Right ventricle myocardium superior (tissue), 1 donor: ENCODE results near the gene HOXA5. TPM values are rescaled to one million over a fixed set of nuclear protein-coding genes. Genes with fewer than 3 reads are reported as not detected.

Source experiments
- ATAC-seq: fragments of 200-7000 bp; cut with Tn5 transposase; one replicate; pipeline ENCODE4 v1.9.1; 2020; ENCODE audit warnings: mild to moderate bottlenecking; ENCODE audit not compliant: poor library complexity
- DNase-seq: peaks from one replicate; pipeline ENCODE4 v3.0.0-alpha.2; 2020
- intact Hi-C: fragments of 100-400 bp; cut with DNase I; formaldehyde crosslinking; loops from one replicate; pipeline ENCODE4 v1.11.2; 2022
- total RNA-seq: library from RNA; stranded (reverse); fragmentation: NEBNext Ultra II Directional; extraction: Animal tissue kit (Norgen Biotek cat#: 25700); gene quantifications from one replicate; pipeline ENCODE4 v1.2.1, GENCODE V29; 2021
- donor health status: DM: no; HTN: yes; CAD: no; lungs with severe emphysema.

HOXA5 gene
- total RNA-seq, 1 donor from 2014 or later, result 0.62 TPM

- intact Hi-C loops, result no loop called here
- DNase-seq (no peak), ATAC-seq (no peak)
Observed at GRCh38 chr7:27106901-27107240, 36.6 kb downstream of the HOXA5 start.

- no peak for ATAC-seq
- intact Hi-C loops, result no loop called here
- no peak for DNase-seq
Observed at GRCh38 chr7:27106181-27106900, 37.1 kb downstream of the HOXA5 start.

- DNase-seq, result no peak
- intact Hi-C loops, result no loop called here
- no peak for ATAC-seq
Observed at GRCh38 chr7:27105301-27106031, 38.0 kb downstream of the HOXA5 start.

GRCh38 chr7:27104341-27105058 lies 39.0 kb downstream of the HOXA5 start:
- intact Hi-C loops, result no loop called here
- ATAC-seq, result no peak
- DNase-seq, result no peak

- ATAC-seq (no peak), DNase-seq (no peak)
- intact Hi-C loops, result no loop called here
Observed at GRCh38 chr7:27103489-27104226, 39.8 kb downstream of the HOXA5 start.

GRCh38 chr7:27102581-27103442 lies 40.7 kb downstream of the HOXA5 start, which contains the start of gene HOXA2:
TSS of gene HOXA2 (minus strand) at chr7:27102683. CDS start at chr7:27102500, 183 bp downstream.
- DNase-seq (no peak), ATAC-seq (no peak)
- intact Hi-C loops, result no loop called here

GRCh38 chr7:27101957-27102580 lies 41.4 kb downstream of the HOXA5 start:
- no peak for DNase-seq
- no peak for ATAC-seq
- intact Hi-C loops, result no loop called here

GRCh38 chr7:27101171-27101956 lies 42.1 kb downstream of the HOXA5 start:
- no peak for DNase-seq
- intact Hi-C loops, result no loop called here
- ATAC-seq, result no peak

- DNase-seq (no peak), ATAC-seq (no peak)
- intact Hi-C loops, result no loop called here
Observed at GRCh38 chr7:27100694-27101170, 42.7 kb downstream of the HOXA5 start.

- ATAC-seq, result no peak
Observed at GRCh38 chr7:27099453-27100370, 43.8 kb downstream of the HOXA5 start.

GRCh38 chr7:27098578-27099451 lies 44.7 kb downstream of the HOXA5 start:
- DNase-seq (no peak), ATAC-seq (no peak)
- intact Hi-C loops, result no loop called here

More at GRCh38 chr7:27099453-27100370, 43.8 kb downstream of the HOXA5 start:
- DNase-seq, result no peak
- intact Hi-C loops, result no loop called here

GRCh38 chr7:27097686-27098577 lies 45.5 kb downstream of the HOXA5 start:
- ATAC-seq, result no peak
- intact Hi-C loops, result no loop called here
- no peak for DNase-seq

GRCh38 chr7:27096768-27097514 lies 46.5 kb downstream of the HOXA5 start:
- DNase-seq, result no peak
- intact Hi-C loops, result no loop called here
- ATAC-seq, result peak; percentile 70
